Measurements from ENCODE around the gene KCNH3.
"Not testable (repeated sequence)": the region's sequence is repeated elsewhere in the genome, so short reads cannot be mapped to it uniquely, and the experiment has no call there.

The KCNH3 gene

GRCh38 chr12:49585477-49586459 is 46.9 kb downstream of the KCNH3 start:
- DNase-seq (ENCODE audit: low spot score): no peak

GRCh38 chr12:49587174-49587908 is 48.5 kb downstream of the KCNH3 start:
- no peak for DNase-seq (ENCODE audit: low spot score)

GRCh38 chr12:49588281-49588680 is 49.5 kb downstream of the KCNH3 start:
- DNase-seq (ENCODE audit: low spot score): no peak

- DNase-seq (ENCODE audit: low spot score): no peak
Observed at GRCh38 chr12:49588721-49589516, 50.1 kb downstream of the KCNH3 start.

GRCh38 chr12:49598527-49598926 is 59.7 kb downstream of the KCNH3 start:
- DNase-seq (ENCODE audit: low spot score): no peak

- no peak for DNase-seq (ENCODE audit: low spot score)
Observed at GRCh38 chr12:49599961-49600360, 61.1 kb downstream of the KCNH3 start.

- DNase-seq (ENCODE audit: low spot score): no peak
Observed at GRCh38 chr12:49603721-49604120, 64.9 kb downstream of the KCNH3 start.

- no peak for DNase-seq (ENCODE audit: low spot score)
Observed at GRCh38 chr12:49604856-49605255, 66.0 kb downstream of the KCNH3 start.

GRCh38 chr12:49605539-49605938 is 66.7 kb downstream of the KCNH3 start, which contains the start of gene FAM186B:
Gene FAM186B (minus strand): TSS chr12:49605639. CDS start chr12:49605477, 162 bp downstream.
- not testable (repeated sequence) for DNase-seq (ENCODE audit: low spot score)
